Non-pigmented ciliary epithelial cell (primary cell): ENCODE results near the gene HNRNPD.
"Not testable (repeated sequence)": the region's sequence is repeated elsewhere in the genome, so short reads cannot be mapped to it uniquely, and the experiment has no call there.

ENCODE experiments used
- DNase-seq: peaks from one replicate; pipeline ENCODE4 v3.0.0-alpha.2; 2010; ENCODE audit warnings: low read depth

Gene HNRNPD

DNA sequence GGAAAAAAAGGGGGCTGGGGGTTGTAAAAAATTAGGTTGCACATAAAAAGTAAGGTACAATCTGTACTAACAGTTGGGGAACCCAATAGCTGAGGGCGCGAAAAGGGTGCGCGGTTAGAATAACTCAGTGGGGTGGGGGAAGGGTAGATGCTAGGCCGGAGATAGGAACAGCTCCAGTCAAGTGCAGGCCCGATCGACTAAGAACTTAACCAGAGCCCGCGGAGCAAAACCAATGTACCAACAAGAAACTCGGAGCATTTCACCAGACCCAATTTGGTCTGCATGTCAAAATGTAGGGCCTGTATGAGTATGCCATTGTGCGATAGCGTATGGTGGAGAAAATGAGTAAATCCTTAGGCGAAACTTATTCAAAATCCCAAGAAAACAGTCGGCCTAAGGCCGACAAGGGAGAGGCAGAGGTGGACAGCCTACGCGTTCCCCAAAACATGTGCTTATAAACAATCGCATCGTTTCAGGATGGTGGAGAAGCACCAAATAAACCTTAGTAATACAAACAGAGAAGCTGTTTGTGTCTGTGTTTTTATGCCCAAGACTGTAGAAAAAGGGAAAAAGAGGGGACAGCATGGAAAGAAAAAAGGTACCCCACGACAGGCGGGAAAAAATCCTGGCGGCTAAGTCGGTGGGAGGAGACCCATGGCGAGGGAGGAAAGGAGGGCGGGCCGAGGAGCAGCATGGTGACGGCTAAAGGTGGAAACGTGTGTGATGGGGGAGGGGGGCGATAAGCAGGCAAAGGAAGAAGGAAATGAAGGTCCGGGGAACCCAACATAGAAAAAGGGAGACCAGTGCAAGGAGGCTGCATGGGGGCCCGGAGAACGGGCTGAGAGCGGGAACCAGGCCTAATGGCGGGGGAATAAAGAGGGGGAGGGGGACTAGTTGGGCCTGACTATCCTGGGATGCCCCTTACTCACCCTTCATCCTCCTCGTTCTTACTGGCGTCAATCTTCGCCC lies 990 bp downstream of the HNRNPD start:
- no peak for DNase-seq

DNA sequence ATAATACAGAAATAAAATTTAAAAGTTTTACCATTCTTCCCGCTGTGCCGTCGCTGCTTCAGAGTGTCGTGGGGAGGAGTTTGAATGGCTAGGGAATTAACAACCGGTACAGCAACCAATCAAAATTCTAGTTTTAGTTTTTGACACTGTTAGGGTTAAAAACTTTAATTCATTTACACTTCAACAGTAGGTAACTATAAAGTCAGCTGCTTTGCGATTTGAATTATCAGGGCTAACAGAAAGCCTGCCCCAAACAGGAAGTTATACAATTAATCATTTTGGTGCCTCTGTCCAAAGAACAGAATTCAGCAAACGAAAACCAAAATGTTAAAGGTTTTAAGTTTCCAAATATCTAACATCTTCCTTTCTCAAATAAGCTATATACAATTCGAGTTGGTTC lies 2.3 kb downstream of the HNRNPD start:
- DNase-seq: no peak

DNA sequence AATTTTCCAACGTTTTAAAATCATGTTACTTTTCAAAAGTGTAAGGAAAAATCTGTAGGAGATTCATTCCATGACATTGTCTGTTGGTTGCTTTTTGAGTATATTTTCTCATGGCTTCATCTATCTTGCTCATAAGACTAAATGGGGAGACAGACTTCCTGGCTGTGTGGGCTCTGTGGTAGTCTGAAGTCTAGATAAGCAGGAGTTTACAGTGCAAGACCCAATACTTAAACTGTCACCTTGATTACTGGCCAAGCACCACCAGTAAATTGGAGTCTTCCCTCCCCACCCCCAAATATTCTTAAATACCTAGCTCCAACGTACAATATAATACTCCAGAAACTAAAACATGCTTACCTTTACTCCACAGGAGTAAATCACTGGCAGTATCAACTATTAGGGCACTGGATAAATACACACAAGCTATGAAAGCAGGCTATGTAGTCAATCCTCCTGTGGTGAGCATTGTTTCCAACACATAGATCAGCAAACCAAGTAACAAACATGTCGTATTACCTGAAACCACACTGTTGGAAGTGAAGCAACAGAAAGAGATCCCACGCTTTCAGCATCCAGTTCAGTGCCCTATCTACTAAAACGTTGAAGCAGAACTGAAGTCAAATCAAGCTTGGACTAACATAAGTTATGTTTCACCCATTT lies 6.2 kb downstream of the HNRNPD start:
- DNase-seq: no peak

DNA sequence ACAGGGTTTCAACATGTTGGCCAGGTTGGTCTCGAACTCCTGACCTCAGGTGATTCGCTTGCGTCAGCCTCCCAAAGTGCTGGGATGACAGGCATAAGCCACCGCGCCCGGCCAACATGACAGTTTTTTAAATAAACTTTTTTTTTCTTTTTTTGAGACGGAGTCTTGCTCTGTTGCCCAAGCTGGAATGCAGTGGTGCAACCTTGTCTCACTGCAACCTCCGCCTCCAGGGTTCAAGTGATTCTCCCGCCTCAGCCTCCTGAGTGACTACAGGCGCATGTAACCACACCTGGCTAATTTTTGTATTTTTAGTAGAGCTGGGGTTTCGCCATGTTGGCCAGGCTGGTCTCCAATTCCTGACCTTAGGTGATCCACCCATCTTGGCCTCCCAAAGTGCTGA lies 7.4 kb downstream of the HNRNPD start:
- DNase-seq: not testable (repeated sequence)

DNA sequence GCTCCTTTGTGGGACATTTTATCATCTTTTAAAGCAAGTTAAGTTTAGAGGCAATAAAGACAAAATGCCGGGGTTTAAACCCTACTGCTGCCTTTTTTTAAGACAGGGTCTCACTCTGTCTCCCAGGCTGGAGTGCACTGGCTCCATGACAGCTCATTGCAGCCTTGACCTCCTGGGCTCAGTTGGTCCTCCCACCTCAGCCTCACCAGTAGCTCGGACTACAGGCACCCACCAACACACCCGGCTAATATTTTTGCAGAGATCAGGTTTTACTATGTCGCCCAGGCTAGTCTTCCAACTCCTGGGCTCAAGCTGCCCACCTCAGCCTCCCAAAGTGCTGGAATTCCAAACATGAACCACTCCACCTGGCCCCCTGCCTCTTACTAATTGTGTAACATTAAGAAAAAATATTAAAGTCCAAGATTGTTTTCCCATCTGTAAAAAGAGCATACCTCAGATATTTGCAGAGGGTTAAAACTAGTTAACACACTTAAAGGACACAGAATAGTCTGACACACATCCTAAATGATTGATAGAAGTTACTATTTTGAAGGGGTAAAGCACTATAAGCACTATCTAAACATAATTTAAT lies 9.8 kb downstream of the HNRNPD start:
- DNase-seq: no peak

GRCh38 chr4:82362565-82362964 lies 11.2 kb downstream of the HNRNPD start:
- DNase-seq: no peak

- no peak for DNase-seq
These were observed 13.3 kb downstream of the HNRNPD start for GRCh38 chr4:82360298-82361177.

DNA sequence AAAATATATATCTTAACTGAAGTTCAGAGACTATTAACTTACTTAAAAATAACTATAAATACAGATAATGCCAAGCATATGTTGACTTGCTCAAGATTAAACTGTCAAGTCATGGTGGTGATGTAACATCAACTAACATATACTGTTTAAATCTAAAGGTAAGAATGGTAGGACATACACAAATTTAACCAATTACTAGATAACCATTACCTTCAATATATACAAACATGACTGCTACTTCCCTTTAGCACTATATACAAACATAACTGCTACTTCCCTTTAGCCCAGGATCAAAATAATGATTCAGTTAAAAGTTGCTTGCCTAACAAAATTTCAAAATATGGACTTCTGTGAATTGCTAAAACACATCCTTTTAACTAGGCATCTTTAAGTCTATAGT lies 14.9 kb downstream of the HNRNPD start:
- no peak for DNase-seq

- no peak for DNase-seq
These were observed 16.2 kb downstream of the HNRNPD start for GRCh38 chr4:82357640-82358039.

- no peak for DNase-seq
These were observed 19.0 kb downstream of the HNRNPD start for GRCh38 chr4:82354788-82355187.

GRCh38 chr4:82352825-82353366 lies 20.9 kb downstream of the HNRNPD start:
- DNase-seq: no peak

- no peak for DNase-seq
These were observed 21.5 kb downstream of the HNRNPD start for GRCh38 chr4:82352118-82352824.

GRCh38 chr4:82346126-82346525 lies 27.7 kb downstream of the HNRNPD start:
- DNase-seq: no peak

DNA sequence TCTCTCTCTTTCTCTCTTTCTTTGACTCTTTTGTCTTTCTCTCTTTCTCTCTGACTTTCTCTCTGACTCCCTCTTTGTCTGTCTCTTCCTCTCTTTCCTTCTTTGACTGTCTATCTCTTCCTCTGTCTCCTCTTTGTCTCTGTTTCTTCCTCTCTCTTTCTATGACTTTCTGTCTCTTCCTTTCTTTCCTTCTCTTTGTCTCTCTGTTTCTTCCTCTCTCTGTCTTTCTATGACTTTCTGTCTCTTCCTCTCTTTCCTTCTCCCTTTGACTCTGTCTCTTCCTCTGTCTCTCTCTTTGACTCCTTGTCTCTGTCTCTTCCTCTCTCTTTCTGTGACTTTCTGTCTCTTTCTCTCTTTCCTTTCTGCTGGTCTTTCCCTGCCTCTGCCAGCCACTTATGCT lies 38.7 kb downstream of the HNRNPD start:
- no peak for DNase-seq

DNA sequence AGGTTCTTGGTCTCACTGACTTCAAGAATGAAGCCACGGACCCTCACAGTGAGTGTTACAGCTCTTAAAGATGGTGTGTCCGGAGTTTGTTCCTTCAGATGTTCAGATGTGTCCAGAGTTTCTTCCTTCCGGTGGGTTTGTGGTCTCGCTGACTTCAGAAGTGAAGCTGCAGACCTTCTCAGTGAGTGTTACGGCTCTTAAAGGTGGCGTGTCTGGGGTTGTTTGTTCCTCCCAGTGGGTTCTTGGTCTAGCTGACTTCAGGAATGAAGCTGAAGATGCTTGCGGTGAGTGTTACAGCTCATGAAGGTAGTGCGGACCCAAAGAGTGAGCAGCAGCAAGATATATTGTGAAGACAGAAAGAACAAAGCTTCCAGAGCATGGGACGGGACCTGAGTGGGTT lies 40.1 kb downstream of the HNRNPD start:
- DNase-seq: not testable (repeated sequence)

DNA sequence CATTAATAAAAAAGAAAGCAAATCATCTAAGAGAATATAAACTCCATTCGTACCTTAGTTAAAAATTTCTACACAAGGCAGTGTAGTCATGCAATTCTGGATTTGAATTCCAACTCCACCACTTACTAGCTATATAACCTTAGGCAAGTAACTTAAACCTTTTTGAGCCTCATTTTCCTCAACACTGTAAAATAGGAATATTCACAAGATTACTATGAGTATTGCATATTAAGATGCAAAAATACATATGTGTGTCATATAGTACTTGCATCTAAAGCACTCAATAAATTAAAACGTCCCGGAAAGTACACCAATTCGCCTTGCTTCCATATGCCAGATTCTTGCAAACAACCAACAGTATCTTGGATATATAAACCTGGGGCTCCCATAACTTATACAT lies 42.0 kb downstream of the HNRNPD start:
- no peak for DNase-seq

GRCh38 chr4:82320351-82320750 lies 53.4 kb downstream of the HNRNPD start:
- DNase-seq: no peak

GRCh38 chr4:82303063-82303462 lies 70.7 kb downstream of the HNRNPD start:
- DNase-seq: not testable (repeated sequence)
